Measurements from ENCODE around the gene GCHFR.

The GCHFR gene

DNA sequence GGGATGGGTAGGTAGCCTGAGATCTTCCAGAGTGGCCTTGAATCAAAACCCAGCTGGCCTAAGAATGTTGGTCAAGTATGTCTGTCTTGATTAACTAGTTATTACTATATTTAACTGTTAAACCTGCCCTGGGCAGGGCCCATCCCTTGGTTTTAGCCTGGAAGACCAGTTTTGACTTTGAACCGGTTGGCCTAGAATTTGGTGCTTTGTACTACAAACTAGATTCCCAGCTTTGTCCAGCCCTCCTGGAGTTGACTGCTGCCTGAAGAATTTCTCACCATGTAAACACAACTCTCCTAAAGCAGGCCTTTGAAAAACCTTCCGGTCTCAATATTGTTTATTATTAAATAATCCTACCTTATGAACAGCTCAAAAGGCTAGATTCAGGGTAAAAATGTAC, 21.9 kb downstream of the GCHFR start:
- TF ChIP-seq, protein P1, sequence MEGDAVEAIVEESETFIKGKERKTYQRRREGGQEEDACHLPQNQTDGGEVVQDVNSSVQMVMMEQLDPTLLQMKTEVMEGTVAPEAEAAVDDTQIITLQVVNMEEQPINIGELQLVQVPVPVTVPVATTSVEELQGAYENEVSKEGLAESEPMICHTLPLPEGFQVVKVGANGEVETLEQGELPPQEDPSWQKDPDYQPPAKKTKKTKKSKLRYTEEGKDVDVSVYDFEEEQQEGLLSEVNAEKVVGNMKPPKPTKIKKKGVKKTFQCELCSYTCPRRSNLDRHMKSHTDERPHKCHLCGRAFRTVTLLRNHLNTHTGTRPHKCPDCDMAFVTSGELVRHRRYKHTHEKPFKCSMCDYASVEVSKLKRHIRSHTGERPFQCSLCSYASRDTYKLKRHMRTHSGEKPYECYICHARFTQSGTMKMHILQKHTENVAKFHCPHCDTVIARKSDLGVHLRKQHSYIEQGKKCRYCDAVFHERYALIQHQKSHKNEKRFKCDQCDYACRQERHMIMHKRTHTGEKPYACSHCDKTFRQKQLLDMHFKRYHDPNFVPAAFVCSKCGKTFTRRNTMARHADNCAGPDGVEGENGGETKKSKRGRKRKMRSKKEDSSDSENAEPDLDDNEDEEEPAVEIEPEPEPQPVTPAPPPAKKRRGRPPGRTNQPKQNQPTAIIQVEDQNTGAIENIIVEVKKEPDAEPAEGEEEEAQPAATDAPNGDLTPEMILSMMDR (IDR thresholded peaks at IDR 0.05; ENCODE audit: low read depth, low read length), result no peak
- Histone ChIP-seq H3K9me3 (ENCODE audit: insufficient read depth, low read length) (no peaks in the 10 kb centered on the region), H2AFZ (ENCODE audit: low read depth, low read length) (no peak overlapping the region), H3K36me3 (replicated peaks; ENCODE audit: low read depth, low read length) (no peaks in the 10 kb centered on the region), H3K4me1 (ENCODE audit: low read length) (no peaks in the 10 kb centered on the region), H3K4me2 (ENCODE audit: low read length) (no peak overlapping the region), H3K27ac (ENCODE audit: low read length) (no peak overlapping the region), H3K9ac (ENCODE audit: low read length) (no peak overlapping the region), H3K27me3 (ENCODE audit: low read depth, low read length) (no peaks in the 10 kb centered on the region), H3K79me2 (ENCODE audit: low read length) (no peaks in the 10 kb centered on the region), H3K4me3 (ENCODE audit: low read length) (no peak overlapping the region), H4K20me1 (ENCODE audit: insufficient read depth, low read length) (no peaks in the 10 kb centered on the region)

DNA sequence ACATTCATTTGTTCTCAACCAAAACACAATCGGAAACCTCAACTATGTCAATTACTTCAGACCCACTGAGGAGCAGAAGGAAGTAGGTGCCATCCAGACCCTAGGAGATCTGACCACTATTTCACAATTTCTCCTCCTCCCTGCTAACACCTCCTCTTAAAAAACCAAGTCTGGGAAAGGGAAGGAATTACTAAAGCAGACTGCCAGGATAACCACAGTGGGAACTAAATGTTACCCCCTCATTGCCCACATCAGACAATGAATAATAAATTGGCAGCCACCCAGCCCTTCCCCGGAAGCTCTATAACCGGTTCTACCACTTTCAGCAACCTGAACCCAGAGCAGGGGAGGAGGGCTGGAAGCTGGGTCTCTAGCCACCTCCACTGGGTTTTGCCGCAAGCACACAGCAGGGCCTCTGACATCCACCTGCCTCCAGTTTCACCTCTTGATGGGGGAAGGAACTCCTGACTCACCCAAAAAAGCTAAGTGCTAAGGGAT, 23.5 kb downstream of the GCHFR start:
- Histone ChIP-seq H4K20me1 (ENCODE audit: insufficient read depth, low read length) (no peaks in the 10 kb centered on the region), H3K9me3 (ENCODE audit: insufficient read depth, low read length) (no peaks in the 10 kb centered on the region), H2AFZ (ENCODE audit: low read depth, low read length) (no peak overlapping the region), H3K36me3 (replicated peaks; ENCODE audit: low read depth, low read length) (no peaks in the 10 kb centered on the region), H3K4me1 (ENCODE audit: low read length) (no peaks in the 10 kb centered on the region), H3K4me2 (ENCODE audit: low read length) (no peak overlapping the region), H3K79me2 (ENCODE audit: low read length) (no peaks in the 10 kb centered on the region), H3K27ac (ENCODE audit: low read length) (no peak overlapping the region), H3K9ac (ENCODE audit: low read length) (no peak overlapping the region), H3K4me3 (ENCODE audit: low read length) (no peak overlapping the region), H3K27me3 (ENCODE audit: low read depth, low read length) (no peaks in the 10 kb centered on the region)
- TF ChIP-seq EZH2phosphoT487 (IDR thresholded peaks at IDR 0.05; ENCODE audit: low read depth), result no peak
- TF ChIP-seq, protein P1 (IDR thresholded peaks at IDR 0.05; ENCODE audit: low read depth, low read length), result no peak

- Histone ChIP-seq H3K4me3 (ENCODE audit: low read length) (no peak overlapping the region), H3K4me1 (ENCODE audit: low read length) (no peaks in the 10 kb centered on the region), H3K27ac (ENCODE audit: low read length) (no peak overlapping the region), H4K20me1 (ENCODE audit: insufficient read depth, low read length) (no peaks in the 10 kb centered on the region), H3K79me2 (ENCODE audit: low read length) (no peaks in the 10 kb centered on the region), H3K9ac (ENCODE audit: low read length) (no peak overlapping the region), H3K36me3 (replicated peaks; ENCODE audit: low read depth, low read length) (no peaks in the 10 kb centered on the region), H3K27me3 (ENCODE audit: low read depth, low read length) (no peaks in the 10 kb centered on the region), H2AFZ (ENCODE audit: low read depth, low read length) (no peak overlapping the region), H3K9me3 (ENCODE audit: insufficient read depth, low read length) (no peaks in the 10 kb centered on the region), H3K4me2 (ENCODE audit: low read length) (no peak overlapping the region)
- TF ChIP-seq, protein P1 (IDR thresholded peaks at IDR 0.05; ENCODE audit: low read depth, low read length), result no peak
- no peak for TF ChIP-seq EZH2phosphoT487 (IDR thresholded peaks at IDR 0.05; ENCODE audit: low read depth)
Observed at GRCh38 chr15:40787991-40788390, 24.1 kb downstream of the GCHFR start.

DNA sequence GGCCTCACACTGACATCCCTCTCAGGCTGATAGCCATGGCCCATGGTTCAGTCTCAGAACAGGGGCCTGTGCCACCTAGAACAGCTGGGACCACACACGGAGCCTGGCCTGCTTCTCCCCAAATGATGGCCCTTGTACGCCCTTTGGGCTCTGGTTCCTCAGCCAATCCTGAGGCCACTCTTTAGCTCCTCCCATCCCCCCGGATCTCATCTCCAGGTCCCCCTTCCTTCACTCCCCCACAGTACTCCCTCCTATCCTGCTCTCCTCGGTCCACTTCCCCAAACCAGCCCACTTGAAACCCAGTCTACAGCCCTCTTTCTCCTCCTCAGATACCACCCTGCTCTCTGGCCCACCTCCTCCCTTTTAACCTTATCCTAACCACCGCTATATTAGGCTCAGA, 25.3 kb downstream of the GCHFR start:
- Histone ChIP-seq H3K79me2 (ENCODE audit: low read length) (no peaks in the 10 kb centered on the region), H3K4me2 (ENCODE audit: low read length) (no peak overlapping the region), H2AFZ (ENCODE audit: low read depth, low read length) (no peak overlapping the region), H3K27ac (ENCODE audit: low read length) (no peak overlapping the region), H3K27me3 (ENCODE audit: low read depth, low read length) (no peaks in the 10 kb centered on the region), H3K9ac (ENCODE audit: low read length) (no peak overlapping the region), H3K36me3 (replicated peaks; ENCODE audit: low read depth, low read length) (no peaks in the 10 kb centered on the region), H4K20me1 (ENCODE audit: insufficient read depth, low read length) (no peaks in the 10 kb centered on the region), H3K4me3 (ENCODE audit: low read length) (no peak overlapping the region), H3K4me1 (ENCODE audit: low read length) (no peaks in the 10 kb centered on the region), H3K9me3 (ENCODE audit: insufficient read depth, low read length) (no peaks in the 10 kb centered on the region)
- TF ChIP-seq, protein P1 (IDR thresholded peaks at IDR 0.05; ENCODE audit: low read depth, low read length), result no peak
- TF ChIP-seq EZH2phosphoT487 (IDR thresholded peaks at IDR 0.05; ENCODE audit: low read depth), result no peak

Measured in OCI-LY3 (cell line).